GM19452 (cell line): ENCODE measurements around the gene SPINT2.

Experiments
- ATAC-seq: cut with Tn5 transposase; IDR thresholded peaks from one replicate; pipeline ENCODE4 v1.9.1; 2021; ENCODE audit not compliant: unreplicated experiment

Gene SPINT2

DNA sequence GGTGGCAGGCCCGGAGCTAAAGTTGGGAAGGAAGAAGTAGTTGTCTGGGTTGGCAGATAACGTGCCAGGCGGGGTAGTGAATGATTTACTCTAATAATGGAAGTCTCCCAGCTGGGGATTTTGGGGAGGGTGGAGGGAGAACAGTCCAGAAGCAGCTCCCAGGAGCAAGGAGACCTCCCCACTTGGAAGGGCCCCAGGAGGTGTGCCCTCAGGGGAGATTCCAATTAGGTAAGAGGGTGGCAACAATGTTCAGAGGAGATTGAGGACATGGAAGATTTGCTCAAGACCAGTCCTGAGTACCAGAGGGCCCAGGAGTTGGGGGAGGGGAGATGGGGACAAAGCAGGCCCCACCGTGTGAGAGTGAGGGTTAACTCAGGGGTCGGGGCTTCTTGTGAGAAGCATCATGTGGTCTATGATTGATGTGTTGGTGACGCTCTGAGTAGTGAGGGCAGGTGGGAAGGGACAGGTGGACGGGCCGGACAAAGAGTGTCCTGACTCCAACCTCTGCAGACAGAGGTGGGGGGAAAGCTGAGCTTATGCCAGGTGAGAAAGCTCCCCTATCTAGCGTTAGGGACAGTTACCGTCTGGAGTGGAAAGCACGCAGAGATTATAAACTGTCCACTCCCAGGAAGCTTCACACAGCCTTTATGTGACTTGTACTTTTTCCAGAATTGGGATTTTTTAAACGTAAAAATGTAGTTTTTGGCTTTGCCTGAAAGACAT, 3.5 kb downstream of the SPINT2 start:
- ATAC-seq: no peak

DNA sequence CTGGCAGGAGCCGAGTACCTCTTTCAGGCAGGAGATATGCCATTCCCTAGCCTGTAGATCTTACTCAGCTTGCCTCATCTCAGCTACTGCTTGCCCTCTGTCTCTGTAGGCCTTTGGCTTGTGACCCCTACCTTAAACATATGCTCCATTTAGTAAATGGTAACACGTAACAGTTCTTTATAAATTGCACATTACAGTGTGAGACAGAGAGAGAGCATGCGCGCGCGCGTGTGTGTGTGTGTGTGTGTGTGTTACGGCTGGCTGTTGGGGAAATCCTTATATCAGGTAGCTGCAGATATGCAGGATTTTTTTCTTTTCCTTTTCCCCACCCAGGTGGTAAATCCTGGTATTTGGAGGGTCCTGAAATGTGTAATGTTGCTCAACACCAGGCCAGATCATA, 4.2 kb downstream of the SPINT2 start:
- ATAC-seq: no peak

DNA sequence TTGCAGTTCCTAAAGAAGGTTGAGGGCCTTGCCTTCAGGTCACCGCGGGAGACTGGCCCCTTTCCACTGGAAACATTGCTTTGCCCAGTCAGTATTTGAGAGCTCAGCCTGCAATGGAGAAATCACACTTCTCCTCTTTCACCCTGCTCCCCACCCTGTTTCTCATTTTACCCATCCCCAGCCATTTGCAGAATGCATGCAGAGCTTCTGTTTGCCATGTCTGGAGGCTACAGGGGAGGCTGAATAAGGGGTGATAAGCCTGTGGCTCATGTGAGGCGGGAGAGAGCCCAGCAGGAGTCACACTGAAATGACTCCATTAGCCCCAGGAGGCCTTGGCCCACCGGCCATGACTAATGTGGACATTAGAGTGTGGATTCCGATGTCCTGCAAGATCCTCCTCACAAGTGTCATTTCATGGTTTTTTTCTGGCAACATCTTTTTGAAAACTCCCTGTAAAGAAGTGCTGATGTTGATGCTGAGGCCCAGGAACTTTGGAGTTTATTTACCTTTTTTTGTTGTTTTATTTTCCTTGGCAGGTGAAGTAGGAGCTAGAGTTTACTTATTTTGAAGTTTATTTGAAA, 6.3 kb downstream of the SPINT2 start:
- ATAC-seq: no peak

DNA sequence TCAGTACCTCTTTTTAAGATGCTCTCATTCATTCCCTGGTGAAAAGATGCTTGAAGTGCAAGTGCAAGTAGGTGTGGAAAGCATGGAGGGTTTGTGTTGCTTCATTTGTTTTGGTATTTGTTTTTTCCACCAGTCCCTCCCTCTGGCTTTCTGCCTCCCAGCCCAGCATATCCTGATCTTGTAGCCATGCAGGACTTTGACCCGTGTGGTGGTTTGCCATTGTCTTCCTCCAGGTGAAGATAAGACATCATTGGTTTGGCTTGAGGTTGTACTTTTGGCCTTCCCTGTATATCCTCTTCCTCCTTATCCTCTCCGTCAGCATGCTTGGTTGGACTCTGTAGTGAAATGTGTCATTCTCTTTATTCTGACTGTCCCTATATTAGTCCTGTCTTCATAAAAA, 9.1 kb downstream of the SPINT2 start:
- no peak for ATAC-seq

DNA sequence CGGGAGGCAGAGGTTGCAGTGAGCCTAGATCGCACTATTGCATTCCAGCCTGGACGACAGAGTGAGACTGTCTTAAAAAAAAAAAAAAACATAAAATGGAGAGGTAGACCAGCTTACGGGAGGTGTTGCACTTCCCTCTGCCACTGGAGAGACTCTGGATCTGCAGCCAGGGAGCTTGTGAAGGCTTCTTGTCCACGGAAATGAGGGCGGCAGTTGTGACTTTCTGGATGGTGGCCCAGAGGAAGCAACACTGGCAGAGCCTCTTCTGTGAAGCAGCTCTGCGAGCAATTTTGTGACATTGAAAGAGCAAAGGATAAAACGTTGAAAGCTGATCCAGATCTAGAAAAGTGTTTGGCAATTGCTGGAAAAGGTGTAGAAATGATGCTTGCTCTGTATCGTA, 10.4 kb downstream of the SPINT2 start:
- ATAC-seq: no peak

DNA sequence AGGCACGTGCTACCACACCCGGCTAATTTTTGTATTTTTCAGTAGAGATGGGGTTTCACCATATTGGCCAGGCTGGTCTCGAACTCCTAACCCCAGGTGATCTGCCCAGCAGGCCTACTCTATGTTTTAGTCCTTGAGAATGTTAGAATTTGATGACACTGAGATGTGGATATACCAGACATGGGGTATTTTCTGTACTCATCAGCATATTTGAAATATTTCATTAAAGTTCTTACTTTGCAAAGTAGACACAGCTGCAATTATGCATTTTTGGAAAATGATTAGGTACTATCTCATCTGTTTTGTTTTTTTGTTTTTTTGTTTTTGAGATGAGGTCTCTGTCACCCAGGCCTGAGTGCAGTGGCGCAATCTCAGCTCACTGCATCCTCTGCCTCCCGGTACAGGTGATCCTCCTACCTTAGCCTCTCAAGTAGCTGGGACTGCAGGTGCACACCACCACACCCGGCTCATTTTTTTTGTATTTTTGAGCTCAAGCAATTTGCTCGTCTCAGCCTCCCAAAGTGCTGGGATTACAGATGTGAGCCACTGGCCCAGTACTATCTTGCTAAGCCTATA, 12.7 kb downstream of the SPINT2 start:
- no peak for ATAC-seq

DNA sequence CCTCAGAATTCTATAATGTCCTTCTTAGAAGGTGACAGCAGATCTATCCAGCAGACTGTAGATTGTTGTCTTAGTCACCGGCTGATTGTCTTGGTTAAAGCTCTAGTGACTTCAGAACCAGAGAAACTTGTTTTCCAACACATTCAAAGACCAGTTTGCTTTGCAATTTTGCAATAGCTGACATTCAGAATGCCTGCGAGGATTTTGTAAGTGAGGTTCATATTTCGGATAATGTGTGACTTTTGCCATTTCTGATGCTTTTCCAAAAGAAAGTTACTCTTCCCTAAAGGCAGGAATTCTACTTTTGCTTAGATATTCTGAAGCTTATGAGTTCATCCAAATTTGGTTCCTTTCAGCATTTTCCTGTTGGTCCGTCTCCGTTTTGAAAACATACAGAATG, 13.2 kb downstream of the SPINT2 start:
- no peak for ATAC-seq

DNA sequence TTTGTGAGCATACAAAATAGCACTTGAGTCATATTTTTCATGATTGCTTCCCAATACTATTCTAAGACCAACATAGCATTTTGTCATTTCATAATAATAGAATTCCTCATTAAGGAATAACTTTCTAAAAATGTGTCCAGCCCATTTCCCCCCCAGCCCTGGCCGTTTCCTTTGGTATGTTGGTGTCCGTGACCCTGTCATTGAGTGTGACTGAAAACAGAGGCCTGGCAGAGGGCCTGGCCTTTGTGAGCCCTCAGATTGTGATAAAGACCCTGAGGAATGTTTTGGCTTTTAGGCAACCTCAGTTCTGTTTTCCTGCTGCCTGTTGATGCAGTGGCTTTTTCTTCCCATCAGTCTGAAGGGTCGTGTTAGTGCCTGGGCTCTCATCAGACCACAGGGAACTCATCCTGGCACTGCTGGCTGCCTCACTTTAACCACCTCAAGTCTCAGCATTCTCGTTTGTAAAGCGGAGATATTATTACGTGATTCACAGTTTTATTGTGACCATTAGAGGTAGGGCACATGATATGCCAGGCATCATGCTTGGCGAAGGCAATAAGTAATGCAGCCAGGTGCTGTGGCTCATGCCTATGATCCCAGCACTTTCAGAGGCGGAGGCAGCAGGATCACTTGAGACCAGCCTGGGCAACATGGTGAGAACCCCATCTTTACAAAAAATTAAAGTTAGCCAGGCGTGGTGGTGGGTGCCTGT, 13.8 kb downstream of the SPINT2 start:
- ATAC-seq: no peak

DNA sequence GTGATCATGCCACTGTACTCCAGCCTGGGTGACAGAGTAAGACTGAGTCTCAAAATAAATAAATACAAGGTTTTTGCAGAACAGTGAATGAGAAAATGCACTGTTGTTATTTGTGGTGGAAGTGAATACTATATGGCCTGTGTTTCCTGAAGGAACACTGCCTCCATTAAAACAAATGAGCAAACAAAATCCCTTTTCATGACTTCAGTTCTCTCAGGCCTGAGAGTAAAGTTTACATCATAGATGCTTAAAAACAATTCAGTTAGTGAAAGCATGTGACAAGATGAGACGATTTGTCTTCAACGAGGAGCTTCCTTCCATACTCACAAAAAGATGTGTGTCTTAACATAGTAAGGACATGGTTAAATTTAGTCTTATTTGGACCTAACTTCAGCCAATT, 14.4 kb downstream of the SPINT2 start:
- ATAC-seq: no peak

DNA sequence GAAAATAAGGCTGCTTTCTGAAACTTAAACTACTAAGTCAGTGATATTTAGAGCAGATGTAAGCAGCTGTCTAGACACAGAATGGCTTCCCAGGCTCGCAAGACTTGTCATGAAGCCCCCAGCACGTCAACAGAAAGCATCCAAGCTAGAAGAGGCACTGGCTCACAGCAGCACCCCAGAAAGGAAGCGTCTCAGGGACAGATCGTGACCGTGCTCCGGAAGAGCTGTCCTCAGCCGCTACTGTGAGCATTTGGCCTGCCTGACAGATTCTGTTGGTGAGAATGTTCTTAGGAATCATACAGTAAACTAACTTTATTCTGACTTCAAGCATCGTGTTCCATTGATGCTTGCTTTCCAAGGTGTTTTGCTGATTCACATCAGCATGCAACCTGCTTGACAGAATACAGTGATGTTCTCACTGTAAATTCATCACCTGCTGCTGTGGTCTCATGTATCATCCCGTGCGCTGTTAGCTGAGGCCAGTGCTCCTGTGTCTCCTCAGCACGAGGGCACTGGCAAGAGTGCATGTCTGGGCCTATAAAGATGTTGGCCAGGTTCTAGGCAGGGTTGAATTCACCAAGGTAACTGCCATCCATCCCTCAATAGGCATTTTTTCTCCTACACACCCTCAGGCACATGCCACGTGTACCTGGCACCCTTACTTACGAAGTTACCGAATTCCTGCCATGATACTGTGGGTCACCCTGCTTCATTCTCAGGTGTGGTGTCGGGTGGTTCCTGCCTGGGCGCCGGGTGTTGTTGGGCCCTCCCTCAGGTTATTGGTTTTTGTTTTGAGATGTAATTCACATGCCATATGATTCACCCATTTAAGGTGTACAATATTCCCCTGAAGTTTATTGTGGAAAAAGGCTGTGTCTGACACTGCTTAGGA, 15.9 kb downstream of the SPINT2 start:
- ATAC-seq: no peak

DNA sequence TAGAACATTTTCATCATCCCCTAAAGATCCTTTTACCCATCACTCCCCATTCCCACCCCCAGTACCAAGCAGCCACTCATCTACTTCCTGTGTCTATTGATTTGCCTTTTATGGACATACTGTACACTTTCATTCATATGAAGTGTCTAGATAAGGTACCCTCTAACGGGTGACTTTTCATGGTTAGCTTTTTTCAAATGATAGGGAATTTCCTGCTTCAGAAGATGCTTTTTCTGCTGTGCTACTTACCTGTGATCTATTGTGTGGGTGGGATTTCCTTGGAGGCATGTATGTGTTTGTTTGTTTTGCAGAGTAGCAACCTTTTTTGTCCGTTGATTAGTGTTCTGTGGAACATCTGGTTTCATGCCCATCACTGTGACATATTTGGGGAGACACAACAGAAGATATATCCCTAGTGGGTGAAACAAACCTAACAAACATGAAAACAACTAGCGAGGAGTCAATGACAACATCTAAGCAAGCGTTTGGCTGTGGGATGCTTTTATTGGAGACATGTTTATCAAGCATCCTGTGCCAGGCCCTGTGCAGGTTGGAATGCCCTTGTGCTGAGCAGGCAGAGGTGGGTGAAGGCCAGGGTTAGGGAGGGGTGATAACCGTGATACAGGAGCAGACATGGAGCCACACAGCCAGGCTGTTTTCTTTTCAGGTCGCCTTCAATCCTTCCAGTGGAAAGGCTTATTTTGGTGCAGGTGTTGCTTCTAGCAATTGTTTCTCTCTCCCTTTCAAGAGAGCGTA, 17.6 kb downstream of the SPINT2 start:
- no peak for ATAC-seq

DNA sequence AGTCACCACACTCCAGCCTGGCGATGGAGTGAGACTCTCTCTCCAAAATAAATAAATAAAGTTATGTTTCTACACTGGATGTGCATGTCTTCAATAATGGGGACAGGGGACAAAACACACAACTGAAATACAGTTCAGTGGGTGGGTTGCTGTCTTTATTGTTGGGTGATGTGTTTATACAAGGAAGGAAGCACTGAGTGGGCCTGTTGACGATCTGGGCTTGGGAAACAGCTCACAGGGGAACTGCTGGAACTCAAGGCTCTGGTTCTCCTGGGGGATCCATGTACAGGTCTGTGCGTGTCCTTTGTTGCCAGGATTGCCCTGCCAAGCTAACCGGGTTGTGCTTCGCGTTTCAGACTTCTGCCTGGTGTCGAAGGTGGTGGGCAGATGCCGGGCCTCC, 18.9 kb downstream of the SPINT2 start:
- ATAC-seq: no peak

DNA sequence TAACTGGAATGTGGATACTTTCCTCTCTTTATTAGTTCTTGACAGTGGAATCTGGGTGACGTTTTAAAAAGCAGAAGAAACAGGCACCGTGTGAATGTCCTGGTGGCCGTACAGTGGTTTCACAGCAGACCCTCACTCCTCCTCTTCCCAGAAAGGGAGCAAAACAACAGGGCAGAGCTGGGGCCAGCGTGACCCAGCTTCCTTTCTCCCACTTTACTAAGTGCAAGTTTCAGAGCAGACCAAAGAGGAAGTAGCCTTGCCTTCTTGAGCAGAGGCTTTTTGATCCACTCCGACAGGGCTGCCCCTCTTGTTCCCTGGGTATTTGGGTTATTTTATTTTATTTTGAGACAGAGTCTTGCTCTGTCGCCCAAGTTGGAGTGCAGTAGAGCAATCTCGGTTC, 20.0 kb downstream of the SPINT2 start:
- no peak for ATAC-seq

DNA sequence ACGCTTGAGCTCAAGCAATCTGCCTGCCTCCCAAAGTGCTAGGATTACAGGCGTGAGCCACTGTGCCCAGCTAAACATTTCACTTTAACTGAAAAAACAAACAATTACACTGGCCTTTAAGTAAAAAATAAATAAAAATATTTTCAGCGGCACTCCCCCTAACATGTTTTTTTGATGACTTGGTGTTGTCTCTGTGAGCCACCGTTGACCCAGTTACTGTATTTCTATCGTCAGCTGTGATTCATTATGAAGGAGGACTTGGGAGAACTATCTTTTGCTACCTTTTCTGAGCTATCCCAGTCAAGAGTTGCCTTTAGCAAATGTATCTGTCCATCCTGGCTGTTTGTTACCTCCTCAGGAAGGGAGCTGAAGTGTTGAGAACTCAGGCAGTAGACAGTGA, 21.2 kb downstream of the SPINT2 start:
- no peak for ATAC-seq

DNA sequence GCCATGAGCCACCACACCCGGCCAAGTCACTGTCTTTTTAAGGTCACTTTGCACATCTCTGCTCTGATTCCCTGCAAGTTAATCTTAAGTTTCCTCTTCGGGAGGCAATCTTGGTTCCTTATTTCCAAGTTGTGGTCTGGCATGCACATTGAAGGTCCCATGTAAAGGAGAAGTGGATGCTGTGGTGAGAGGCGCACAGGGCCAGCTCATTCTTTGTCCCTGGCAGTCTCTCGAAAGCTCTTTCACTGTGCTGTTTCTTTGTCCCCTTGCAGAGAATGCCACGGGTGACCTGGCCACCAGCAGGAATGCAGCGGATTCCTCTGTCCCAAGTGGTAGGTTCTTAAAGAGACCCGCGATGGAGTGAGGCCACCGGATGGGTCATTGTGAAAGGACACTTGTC, 23.2 kb downstream of the SPINT2 start:
- no peak for ATAC-seq

DNA sequence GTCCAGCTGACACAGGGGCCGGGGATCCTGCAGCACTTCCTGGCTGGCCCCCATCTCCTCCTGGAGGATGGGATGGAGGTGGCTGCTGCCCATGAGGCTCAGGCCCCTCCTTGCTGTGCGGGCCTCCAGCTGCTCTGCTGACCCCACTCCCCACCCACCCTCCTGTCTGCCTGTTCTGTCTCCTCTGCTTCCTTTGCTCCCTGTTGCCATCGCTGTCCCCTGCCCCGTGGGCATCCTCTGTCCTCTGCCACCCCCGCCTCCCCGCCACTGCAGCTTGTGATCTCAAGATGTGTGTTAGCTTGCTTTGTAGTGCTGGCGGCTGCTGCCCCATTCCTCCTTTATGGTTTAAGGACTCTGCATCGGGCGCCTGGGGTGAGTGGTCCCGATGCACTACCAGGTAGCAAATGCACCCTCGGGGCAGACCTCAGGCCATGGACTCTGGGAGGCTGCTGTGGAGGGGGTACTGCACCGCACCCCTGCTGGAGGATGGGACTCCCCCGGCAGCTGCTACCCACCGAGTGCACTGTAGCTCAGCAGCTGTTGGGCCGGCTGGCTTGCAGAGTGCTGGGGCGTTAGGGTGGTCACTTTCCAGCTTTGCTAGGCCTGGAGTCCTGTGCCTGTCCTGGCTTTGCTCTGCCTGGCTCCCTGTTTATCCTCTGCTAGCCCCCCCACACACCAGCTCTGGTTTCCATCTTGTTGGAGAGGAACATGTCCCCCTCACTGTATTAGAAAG, 23.9 kb downstream of the SPINT2 start:
- no peak for ATAC-seq

DNA sequence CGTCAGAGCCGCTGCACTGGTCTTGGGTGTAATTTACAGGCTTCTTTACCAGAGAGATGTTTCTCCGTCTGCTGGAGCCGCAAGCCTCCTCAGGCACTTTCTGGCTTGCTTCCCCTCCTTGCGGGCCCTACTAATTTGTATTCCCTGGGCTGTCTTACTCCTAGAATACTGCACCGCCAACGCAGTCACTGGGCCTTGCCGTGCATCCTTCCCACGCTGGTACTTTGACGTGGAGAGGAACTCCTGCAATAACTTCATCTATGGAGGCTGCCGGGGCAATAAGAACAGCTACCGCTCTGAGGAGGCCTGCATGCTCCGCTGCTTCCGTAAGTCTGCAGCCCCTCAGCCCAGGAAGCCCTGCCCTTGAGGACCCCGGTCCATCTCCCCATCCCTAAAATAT, 25.6 kb downstream of the SPINT2 start:
- ATAC-seq: no peak

DNA sequence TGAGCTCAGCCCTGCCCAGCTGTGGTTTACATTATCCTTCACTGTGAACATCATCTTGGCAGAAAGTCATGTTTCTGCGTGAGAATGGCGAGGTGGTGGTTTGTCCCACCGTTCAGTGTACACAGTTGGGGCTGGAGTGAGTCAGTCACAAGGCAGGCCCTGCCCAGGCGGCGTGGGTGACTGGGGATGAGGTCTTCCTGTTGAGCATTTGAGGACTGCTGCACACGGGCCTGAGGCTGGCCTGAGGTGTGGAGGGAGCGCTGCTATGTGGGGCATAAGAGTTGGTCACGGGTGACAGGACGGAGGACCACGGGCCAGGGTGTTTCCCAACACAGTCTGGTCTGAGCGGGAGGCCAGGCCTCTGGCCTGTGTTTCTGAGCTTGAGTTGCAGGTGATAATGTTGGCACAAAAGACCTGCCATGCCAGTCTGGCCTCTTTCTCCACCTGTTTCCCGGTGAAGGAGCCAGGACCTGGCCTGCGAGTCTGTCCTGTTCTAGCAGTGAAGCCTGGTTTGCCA, 26.3 kb downstream of the SPINT2 start:
- no peak for ATAC-seq

DNA sequence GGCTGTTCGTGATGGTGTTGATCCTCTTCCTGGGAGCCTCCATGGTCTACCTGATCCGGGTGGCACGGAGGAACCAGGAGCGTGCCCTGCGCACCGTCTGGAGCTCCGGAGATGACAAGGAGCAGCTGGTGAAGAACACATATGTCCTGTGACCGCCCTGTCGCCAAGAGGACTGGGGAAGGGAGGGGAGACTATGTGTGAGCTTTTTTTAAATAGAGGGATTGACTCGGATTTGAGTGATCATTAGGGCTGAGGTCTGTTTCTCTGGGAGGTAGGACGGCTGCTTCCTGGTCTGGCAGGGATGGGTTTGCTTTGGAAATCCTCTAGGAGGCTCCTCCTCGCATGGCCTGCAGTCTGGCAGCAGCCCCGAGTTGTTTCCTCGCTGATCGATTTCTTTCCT, 27.5 kb downstream of the SPINT2 start:
- no peak for ATAC-seq

DNA sequence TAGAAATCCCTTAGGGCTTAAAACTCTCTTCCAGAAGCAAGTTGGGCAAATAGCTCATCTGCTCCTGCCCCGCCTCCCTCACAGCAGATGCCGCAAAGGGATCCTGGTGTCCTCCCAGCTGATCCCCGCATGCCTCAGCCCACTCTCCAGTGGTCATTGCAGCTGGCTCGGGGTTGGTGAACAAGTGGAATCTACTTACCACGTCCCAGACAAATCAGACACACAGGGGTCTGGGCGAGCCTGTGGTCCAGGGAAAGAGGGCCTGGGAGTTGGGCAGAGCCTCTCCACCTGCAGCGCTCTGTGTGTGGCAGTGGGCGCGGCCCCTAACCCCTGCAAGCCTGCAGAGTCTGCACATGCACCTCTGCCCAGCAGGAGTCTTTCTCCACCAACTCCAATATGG, 28.9 kb downstream of the SPINT2 start:
- no peak for ATAC-seq
